Measurements from ENCODE around the gene EGF. TPM values are rescaled to one million over a fixed set of nuclear protein-coding genes. Genes with fewer than 3 reads are reported as not detected.

EGF gene
- total and polyA plus RNA-seq, 7 experiments from 2014 or later, result 0.86 TPM; not detected in 6

- Histone ChIP-seq H3K27me3 (ENCODE audit: control insufficient read depth in 2 of 2, insufficient read depth in 2 of 2, low read length in 2 of 2) (no peaks in the 10 kb centered on the region), H3K9me3 (ENCODE audit: control insufficient read depth in 2 of 3, low read length in 3 of 3) (no peaks in the 10 kb centered on the region), H3K4me1 (ENCODE audit: control insufficient read depth in 2 of 2, insufficient read depth in 2 of 2, low read length in 2 of 2) (peaks cover 0 to 20% of the 10 kb centered on the region in 2 donors), H3K4me3 (ENCODE audit: low read length) (no peak overlapping the region), H3K27ac (ENCODE audit: low read depth, low read length) (no peak overlapping the region), H3K36me3 (ENCODE audit: control insufficient read depth in 2 of 3, insufficient read depth in 3 of 3, low read length in 3 of 3) (no peaks in the 10 kb centered on the region)
- ATAC-seq (peak; percentile 52), DNase-seq (peak in 1 of 9 donors; percentile 33)
- peak overlapping the region in 1 of 10 donors; percentile 76 for H3K4me3 Mint-ChIP-seq
- CTCF ChIA-PET, result no interaction called here
- no peaks in the 10 kb centered on the region for H3K27me3 Mint-ChIP-seq
- H3K9me3 Mint-ChIP-seq, result no peaks in the 10 kb centered on the region
- intact Hi-C loops (cut with micrococcal nuclease), result no loop called here
- POLR2A ChIA-PET, result interaction anchor here (1.1 kb wide), 1 partner anchor 110 kb away, joined by 4 read pairs; no protein-coding TSS in a partner anchor
- H3K36me3 Mint-ChIP-seq, result peaks cover 0 to 23% (median 0%) of the 10 kb centered on the region in 5 donors
- H3K27ac Mint-ChIP-seq, result peak overlapping the region in 1 of 9 donors; percentile 56
- peaks cover 5 to 73% (median 12%) of the 10 kb centered on the region in 7 donors for H3K4me1 Mint-ChIP-seq
Measured at GRCh38 chr4:110055158-110055768, 142.6 kb downstream of the EGF start.

DNA sequence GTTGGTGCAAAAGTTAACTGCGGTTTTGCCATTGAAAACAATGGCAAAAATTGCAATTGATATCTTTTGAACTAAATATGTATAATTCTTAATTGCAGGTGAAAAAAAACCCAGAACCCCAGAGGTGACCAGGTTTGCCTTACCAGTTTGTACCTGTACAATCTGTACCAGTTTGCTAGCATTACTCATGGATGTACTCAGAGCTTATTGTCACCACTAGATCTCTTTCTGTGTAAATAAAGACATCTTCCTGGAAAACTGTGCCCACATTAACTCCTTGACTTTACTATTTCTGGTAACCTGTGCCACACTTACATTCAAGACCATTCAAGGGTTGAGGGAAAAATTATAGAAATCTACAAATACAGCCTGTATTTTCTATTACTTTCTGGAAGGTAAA lies 146.0 kb downstream of the EGF start:
- Mint-ChIP-seq H3K4me1 (peaks cover 6 to 71% (median 12%) of the 10 kb centered on the region in 7 donors), H3K36me3 (peaks cover 0 to 11% (median 0%) of the 10 kb centered on the region in 5 donors), H3K9me3 (no peaks in the 10 kb centered on the region), H3K4me3 (peak overlapping the region in 1 of 10 donors; percentile 83), H3K27me3 (no peaks in the 10 kb centered on the region), H3K27ac (peak overlapping the region in 1 of 9 donors; percentile 92)
- Histone ChIP-seq H3K36me3 (ENCODE audit: control insufficient read depth in 2 of 3, insufficient read depth in 3 of 3, low read length in 3 of 3) (no peaks in the 10 kb centered on the region), H3K27me3 (ENCODE audit: control insufficient read depth in 2 of 2, insufficient read depth in 2 of 2, low read length in 2 of 2) (no peaks in the 10 kb centered on the region), H3K4me3 (ENCODE audit: low read length) (no peak overlapping the region), H3K9me3 (ENCODE audit: control insufficient read depth in 2 of 3, low read length in 3 of 3) (no peaks in the 10 kb centered on the region), H3K27ac (ENCODE audit: low read depth, low read length) (no peak overlapping the region), H3K4me1 (ENCODE audit: control insufficient read depth in 2 of 2, insufficient read depth in 2 of 2, low read length in 2 of 2) (peaks cover 0 to 23% of the 10 kb centered on the region in 2 donors)
- ChIA-PET POLR2A (no interaction called here), CTCF (no interaction called here)
- ATAC-seq (no peak), DNase-seq (no peak)
- intact Hi-C loops (cut with micrococcal nuclease), result loop anchor here in 1 of 2 donors (1.0 kb wide), 3 partner anchors 30 to 135 kb away; no protein-coding TSS in a partner anchor

GRCh38 chr4:110059556-110060191 lies 147.0 kb downstream of the EGF start:
- peak; percentile 70 for ATAC-seq
- DNase-seq, result no peak
- Mint-ChIP-seq H3K27me3 (no peaks in the 10 kb centered on the region), H3K9me3 (no peaks in the 10 kb centered on the region), H3K27ac (peak overlapping the region in 3 of 9 donors; percentile 19 to 92 (median 53)), H3K4me3 (peak overlapping the region in 2 of 10 donors; percentile 50 to 83), H3K4me1 (peaks cover 6 to 70% (median 12%) of the 10 kb centered on the region in 7 donors), H3K36me3 (peaks cover 0 to 7% (median 0%) of the 10 kb centered on the region in 5 donors)
- ChIA-PET POLR2A (interaction anchor here (1.0 to 1.1 kb wide), 2 partner anchors 103 to 106 kb away, joined by 3 to 4 read pairs; no protein-coding TSS in a partner anchor), CTCF (interaction anchor here (0.7 kb wide), 1 partner anchor 457 kb away, joined by 3 read pairs; no protein-coding TSS in a partner anchor)
- intact Hi-C loops (cut with micrococcal nuclease), result loop anchor here in 1 of 2 donors (1.0 kb wide), 3 partner anchors 29 to 134 kb away; no protein-coding TSS in a partner anchor
- no peak overlapping the region for H3K27ac ChIP-seq (ENCODE audit: low read depth, low read length)
- H3K4me3 ChIP-seq (ENCODE audit: low read length), result no peak overlapping the region
- H3K4me1 ChIP-seq (ENCODE audit: control insufficient read depth in 2 of 2, insufficient read depth in 2 of 2, low read length in 2 of 2), result peaks cover 0 to 23% of the 10 kb centered on the region in 2 donors
- H3K36me3 ChIP-seq (ENCODE audit: control insufficient read depth in 2 of 3, insufficient read depth in 3 of 3, low read length in 3 of 3), result no peaks in the 10 kb centered on the region
- no peaks in the 10 kb centered on the region for H3K27me3 ChIP-seq (ENCODE audit: control insufficient read depth in 2 of 2, insufficient read depth in 2 of 2, low read length in 2 of 2)
- no peaks in the 10 kb centered on the region for H3K9me3 ChIP-seq (ENCODE audit: control insufficient read depth in 2 of 3, low read length in 3 of 3)

GRCh38 chr4:110061076-110061475 lies 148.4 kb downstream of the EGF start:
- H3K9me3 ChIP-seq (ENCODE audit: control insufficient read depth in 2 of 3, low read length in 3 of 3), result no peaks in the 10 kb centered on the region
- H3K4me1 ChIP-seq (ENCODE audit: control insufficient read depth in 2 of 2, insufficient read depth in 2 of 2, low read length in 2 of 2), result peaks cover 0 to 19% of the 10 kb centered on the region in 2 donors
- Mint-ChIP-seq H3K4me1 (peaks cover 6 to 56% (median 13%) of the 10 kb centered on the region in 7 donors), H3K27me3 (no peaks in the 10 kb centered on the region), H3K36me3 (peaks cover 0 to 9% (median 0%) of the 10 kb centered on the region in 5 donors), H3K27ac (peak overlapping the region in 2 of 9 donors; percentile 64 to 92), H3K9me3 (no peaks in the 10 kb centered on the region), H3K4me3 (peak overlapping the region in 1 of 10 donors; percentile 54)
- ChIA-PET CTCF (no interaction called here), POLR2A (interaction anchor here (0.6 kb wide), 1 partner anchor 286 kb away, joined by 3 read pairs; no protein-coding TSS in a partner anchor)
- no peaks in the 10 kb centered on the region for H3K27me3 ChIP-seq (ENCODE audit: control insufficient read depth in 2 of 2, insufficient read depth in 2 of 2, low read length in 2 of 2)
- H3K4me3 ChIP-seq (ENCODE audit: low read length), result no peak overlapping the region
- no peak for DNase-seq
- ATAC-seq, result no peak
- no peak overlapping the region for H3K27ac ChIP-seq (ENCODE audit: low read depth, low read length)
- H3K36me3 ChIP-seq (ENCODE audit: control insufficient read depth in 2 of 3, insufficient read depth in 3 of 3, low read length in 3 of 3), result no peaks in the 10 kb centered on the region
- intact Hi-C loops (cut with micrococcal nuclease), result no loop called here

Other genes with a start within 250 kb of the EGF start
- gene CASP6, start 209.4 kb upstream of the EGF start, total RNA-seq, result 10 to 100 TPM in 4 of 5 experiments, 1 to 10 TPM in 1; 9.3 to 29.9 (median 23.6) TPM
- 10 to 100 TPM; 63.1 to 85.8 TPM for gene CASP6, start 209.4 kb upstream of the EGF start, polyA plus RNA-seq
- 10 to 100 TPM; 11.5 to 15.4 (median 14.5) TPM for gene PLA2G12A, start 182.8 kb upstream of the EGF start, total RNA-seq
- gene PLA2G12A, start 182.8 kb upstream of the EGF start, polyA plus RNA-seq, result 10 to 100 TPM; 47.8 to 48.4 TPM
- not detected for gene CFI, start 110.9 kb upstream of the EGF start, total RNA-seq
- not detected for gene CFI, start 110.9 kb upstream of the EGF start, polyA plus RNA-seq
- gene GAR1, start 97.1 kb upstream of the EGF start, total RNA-seq, result 10 to 100 TPM in 4 of 5 experiments, 1 to 10 TPM in 1; 9.5 to 24.8 (median 10.3) TPM
- gene GAR1, start 97.1 kb upstream of the EGF start, polyA plus RNA-seq, result 10 to 100 TPM; 16.4 to 18.6 TPM
- under 1 TPM in 1 of 5 experiments, not detected in 4; 0.49 TPM for gene RRH, start 84.9 kb upstream of the EGF start, total RNA-seq
- not detected for gene RRH, start 84.9 kb upstream of the EGF start, polyA plus RNA-seq
- gene LRIT3, start 64.8 kb upstream of the EGF start, total RNA-seq, result under 1 TPM; 0.17 to 0.41 (median 0.34) TPM
- under 1 TPM in 1 of 2 donors, not detected in 1; 0.15 TPM for gene LRIT3, start 64.8 kb upstream of the EGF start, polyA plus RNA-seq